Mesenchymal stem cell (in vitro differentiated cells and primary cell): ENCODE results near the gene SAMD9.
"Not testable (repeated sequence)": the region's sequence is repeated elsewhere in the genome, so short reads cannot be mapped to it uniquely, and the experiment has no call there.

ENCODE experiments used
- DNase-seq: peaks from one replicate; pipeline ENCODE4 v3.0.0-alpha.2; 2013
- H2AFZ ChIP-seq: one replicate; pipeline ENCODE4 v1.6.1; 2013; ENCODE audit warnings: low read depth, mild to moderate bottlenecking, control low read depth, inconsistent platforms, low read length, moderate library complexity
- H2AK5ac ChIP-seq: 2 replicates; pipeline ENCODE4 v1.6.1; 2013; ENCODE audit warnings: low read length, moderate library complexity, mild to moderate bottlenecking, inconsistent platforms; ENCODE audit not compliant: severe bottlenecking
- H2BK120ac ChIP-seq: one replicate; pipeline ENCODE4 v1.6.1; 2013; ENCODE audit warnings: low read depth, mild to moderate bottlenecking, inconsistent platforms, low read length, moderate library complexity
- H2BK12ac ChIP-seq, 2 experiments: one replicate each; pipeline ENCODE4 v1.6.1; 2013; ENCODE audit warnings: inconsistent platforms in 2 of 2, low read length in 2 of 2, mild to moderate bottlenecking in 2 of 2, moderate library complexity in 2 of 2, control low read depth in 1 of 2
- H2BK15ac ChIP-seq: one replicate; pipeline ENCODE4 v1.6.1; 2013; ENCODE audit warnings: mild to moderate bottlenecking, low read depth, inconsistent platforms; ENCODE audit not compliant: poor library complexity, severe bottlenecking
- H2BK5ac ChIP-seq: 2 replicates; pipeline ENCODE4 v1.6.1; 2013; ENCODE audit warnings: low read depth, mild to moderate bottlenecking, low read length, control low read depth, inconsistent platforms; ENCODE audit not compliant: poor library complexity, severe bottlenecking
- H3K14ac ChIP-seq, 2 experiments: one replicate each; pipeline ENCODE4 v1.6.1; 2013; ENCODE audit warnings: inconsistent platforms in 2 of 2, low read length in 2 of 2, control low read depth in 1 of 2, mild to moderate bottlenecking in 1 of 2, moderate library complexity in 1 of 2
- H3K18ac ChIP-seq, 2 experiments: one replicate each; pipeline ENCODE4 v1.6.1; 2013; ENCODE audit warnings: inconsistent platforms in 2 of 2, low read length in 2 of 2, control low read depth in 1 of 2, low read depth in 1 of 2, mild to moderate bottlenecking in 1 of 2
- H3K23ac ChIP-seq, 2 experiments: one replicate each; pipeline ENCODE4 v1.6.1; 2013; ENCODE audit warnings: inconsistent platforms in 2 of 2, low read length in 2 of 2, mild to moderate bottlenecking in 2 of 2, moderate library complexity in 2 of 2, control low read depth in 1 of 2
- H3K27ac ChIP-seq: 2 replicates; pipeline ENCODE4 v1.5.1; 2013; ENCODE audit warnings: mild to moderate bottlenecking, moderate library complexity, low read length, control low read depth, inconsistent platforms; ENCODE audit not compliant: poor library complexity, severe bottlenecking
- H3K27me3 ChIP-seq, 2 experiments: 2 replicates each; pipeline versions ENCODE4 v1.6.1 to v1.7.0; 2013; ENCODE audit warnings: low read length in 2 of 2, mild to moderate bottlenecking in 2 of 2, moderate library complexity in 2 of 2, control low read depth in 1 of 2, inconsistent platforms in 1 of 2; ENCODE audit not compliant: control insufficient read depth in 1 of 2, insufficient read depth in 1 of 2
- H3K36me3 ChIP-seq, 2 experiments: 2 replicates each; pipeline versions ENCODE4 v1.6.1 to v1.7.0; 2013; ENCODE audit warnings: low read length in 2 of 2, control low read depth in 1 of 2, inconsistent platforms in 1 of 2, low read depth in 1 of 2, mild to moderate bottlenecking in 1 of 2; ENCODE audit not compliant: insufficient read depth in 2 of 2, control insufficient read depth in 1 of 2
- H3K4ac ChIP-seq, 2 experiments: one replicate each; pipeline ENCODE4 v1.6.1; 2013; ENCODE audit warnings: inconsistent platforms in 2 of 2, low read length in 2 of 2, mild to moderate bottlenecking in 2 of 2, moderate library complexity in 2 of 2, control low read depth in 1 of 2, low read depth in 1 of 2
- H3K4me1 ChIP-seq: 2 replicates; pipeline ENCODE4 v1.6.1; 2013; ENCODE audit warnings: low read depth, low read length, control low read depth; ENCODE audit not compliant: control insufficient read depth, insufficient read depth
- H3K4me2 ChIP-seq: 2 replicates; pipeline ENCODE4 v1.6.1; 2013; ENCODE audit warnings: low read length, mild to moderate bottlenecking, inconsistent platforms; ENCODE audit not compliant: poor library complexity, severe bottlenecking
- H3K4me3 ChIP-seq, 2 experiments: 2 replicates each; pipeline versions ENCODE4 v1.5.1 to v1.7.0; 2013; ENCODE audit warnings: low read length in 2 of 2, mild to moderate bottlenecking in 2 of 2, control low read depth in 1 of 2, low read depth in 1 of 2; ENCODE audit not compliant: insufficient read depth in 1 of 2
- H3K79me1 ChIP-seq: replicated peaks from 2 replicates; pipeline ENCODE4 v1.6.1; 2013; ENCODE audit warnings: mild to moderate bottlenecking, control low read depth, low read length, inconsistent platforms; ENCODE audit not compliant: poor library complexity, severe bottlenecking
- H3K9ac ChIP-seq: 2 replicates; pipeline ENCODE4 v1.7.0; 2013; ENCODE audit warnings: mild to moderate bottlenecking, low read length, moderate library complexity
- H3K9me3 ChIP-seq: 2 replicates; pipeline ENCODE4 v1.7.0; 2013; ENCODE audit warnings: mild to moderate bottlenecking, low read length; ENCODE audit not compliant: control insufficient read depth
- H4K8ac ChIP-seq: one replicate; pipeline ENCODE4 v1.6.1; 2013; ENCODE audit warnings: inconsistent platforms, mild to moderate bottlenecking, low read length, moderate library complexity
- H4K91ac ChIP-seq: one replicate; pipeline ENCODE4 v1.6.1; 2013; ENCODE audit warnings: mild to moderate bottlenecking, low read length, inconsistent platforms
- WGBS: methylation state at CpG from one replicate; pipeline ENCODE4 v1.1.7; 2013; ENCODE audit warnings: mixed read lengths; 5-methylcytosine and 5-hydroxymethylcytosine counted together

SAMD9 gene

GRCh38 chr7:93073357-93073756 is 44.4 kb downstream of the SAMD9 start:
- H3K4me3 ChIP-seq, H3K9ac ChIP-seq, H2AK5ac ChIP-seq, H4K8ac ChIP-seq, H2BK12ac ChIP-seq, H2AFZ ChIP-seq, H3K4me2 ChIP-seq, H3K27me3 ChIP-seq, H3K14ac ChIP-seq, H4K91ac ChIP-seq, DNase-seq, H3K4me1 ChIP-seq, H3K79me1 ChIP-seq, H3K27ac ChIP-seq, H3K18ac ChIP-seq, H2BK15ac ChIP-seq, H3K23ac ChIP-seq, H2BK120ac ChIP-seq, H3K36me3 ChIP-seq, H2BK5ac ChIP-seq, H3K4ac ChIP-seq: not testable (repeated sequence)
- 93% methylated on average over 9 of the region's 9 CpGs for WGBS
- H3K9me3 ChIP-seq = peaks cover 14% of the 10 kb centered on the region

- 88% methylated on average over 4 of the region's 4 CpGs for WGBS
- Histone ChIP-seq H2BK12ac (no peak overlapping the region), H3K36me3 (no peaks in the 10 kb centered on the region), H3K4me1 (no peaks in the 10 kb centered on the region), H3K27me3 (peaks cover 6 to 9% of the 10 kb centered on the region in 2 experiments), H3K23ac (no peak overlapping the region), H3K14ac (no peak overlapping the region), H2AFZ (no peak overlapping the region), H2BK120ac (no peak overlapping the region), H3K9me3 (peaks cover 15% of the 10 kb centered on the region), H3K4ac (no peak overlapping the region), H4K91ac (no peak overlapping the region), H3K9ac (no peak overlapping the region), H2AK5ac (no peak overlapping the region), H3K18ac (no peak overlapping the region), H3K4me3 (no peak overlapping the region), H2BK5ac (no peak overlapping the region), H3K4me2 (no peak overlapping the region), H3K79me1 (no peaks in the 10 kb centered on the region), H4K8ac (no peak overlapping the region), H3K27ac (no peak overlapping the region), H2BK15ac (no peak overlapping the region)
- no peak for DNase-seq
These were observed 55.2 kb downstream of the SAMD9 start for GRCh38 chr7:93062599-93062998.

GRCh38 chr7:93060865-93061264 is 56.9 kb downstream of the SAMD9 start:
- Histone ChIP-seq H3K27ac (no peak overlapping the region), H2BK15ac (no peak overlapping the region), H4K91ac (no peak overlapping the region), H3K18ac (no peak overlapping the region), H3K27me3 (peaks cover 6 to 9% of the 10 kb centered on the region in 2 experiments), H3K79me1 (no peaks in the 10 kb centered on the region), H2BK12ac (no peak overlapping the region), H3K4me1 (no peaks in the 10 kb centered on the region), H3K23ac (no peak overlapping the region), H2AK5ac (no peak overlapping the region), H3K4ac (no peak overlapping the region), H3K36me3 (no peaks in the 10 kb centered on the region), H2BK120ac (no peak overlapping the region), H3K9me3 (peaks cover 7% of the 10 kb centered on the region), H3K9ac (no peak overlapping the region), H2BK5ac (no peak overlapping the region), H2AFZ (no peak overlapping the region), H4K8ac (no peak overlapping the region), H3K4me3 (no peak overlapping the region), H3K4me2 (no peak overlapping the region), H3K14ac (no peak overlapping the region)
- DNase-seq = no peak
- WGBS = 100% methylated on average over 4 of the region's 5 CpGs

GRCh38 chr7:93060025-93060424 is 57.8 kb downstream of the SAMD9 start:
- no peak overlapping the region for H3K4ac ChIP-seq

More at GRCh38 chr7:93060025-93060424, 57.8 kb downstream of the SAMD9 start:
- no peak overlapping the region for H3K27ac ChIP-seq
- no peak overlapping the region for H2AK5ac ChIP-seq
- H3K14ac ChIP-seq = no peak overlapping the region
- no peaks in the 10 kb centered on the region for H3K4me1 ChIP-seq
- no peaks in the 10 kb centered on the region for H3K36me3 ChIP-seq
- no peak overlapping the region for H3K18ac ChIP-seq
- H3K79me1 ChIP-seq = no peaks in the 10 kb centered on the region
- H3K4me3 ChIP-seq = no peak overlapping the region
- no peak for DNase-seq
- H2BK120ac ChIP-seq = no peak overlapping the region
- H3K27me3 ChIP-seq = peaks cover 6 to 9% of the 10 kb centered on the region in 2 experiments
- no peak overlapping the region for H3K23ac ChIP-seq
- H2BK5ac ChIP-seq = no peak overlapping the region
- H2BK12ac ChIP-seq = no peak overlapping the region
- no peak overlapping the region for H4K8ac ChIP-seq
- H2AFZ ChIP-seq = no peak overlapping the region
- no peak overlapping the region for H3K9ac ChIP-seq
- no peak overlapping the region for H4K91ac ChIP-seq
- H3K9me3 ChIP-seq = no peaks in the 10 kb centered on the region
- H2BK15ac ChIP-seq = no peak overlapping the region
- no peak overlapping the region for H3K4me2 ChIP-seq
- 94% methylated on average over 4 of the region's 6 CpGs for WGBS
